ENCODE results near the gene DOCK9. TPM values are rescaled to one million over a fixed set of nuclear protein-coding genes. Genes with fewer than 3 reads are reported as not detected.

Gene DOCK9
- total RNA-seq, 1 donor from 2014 or later, result 99.8 TPM

DNA sequence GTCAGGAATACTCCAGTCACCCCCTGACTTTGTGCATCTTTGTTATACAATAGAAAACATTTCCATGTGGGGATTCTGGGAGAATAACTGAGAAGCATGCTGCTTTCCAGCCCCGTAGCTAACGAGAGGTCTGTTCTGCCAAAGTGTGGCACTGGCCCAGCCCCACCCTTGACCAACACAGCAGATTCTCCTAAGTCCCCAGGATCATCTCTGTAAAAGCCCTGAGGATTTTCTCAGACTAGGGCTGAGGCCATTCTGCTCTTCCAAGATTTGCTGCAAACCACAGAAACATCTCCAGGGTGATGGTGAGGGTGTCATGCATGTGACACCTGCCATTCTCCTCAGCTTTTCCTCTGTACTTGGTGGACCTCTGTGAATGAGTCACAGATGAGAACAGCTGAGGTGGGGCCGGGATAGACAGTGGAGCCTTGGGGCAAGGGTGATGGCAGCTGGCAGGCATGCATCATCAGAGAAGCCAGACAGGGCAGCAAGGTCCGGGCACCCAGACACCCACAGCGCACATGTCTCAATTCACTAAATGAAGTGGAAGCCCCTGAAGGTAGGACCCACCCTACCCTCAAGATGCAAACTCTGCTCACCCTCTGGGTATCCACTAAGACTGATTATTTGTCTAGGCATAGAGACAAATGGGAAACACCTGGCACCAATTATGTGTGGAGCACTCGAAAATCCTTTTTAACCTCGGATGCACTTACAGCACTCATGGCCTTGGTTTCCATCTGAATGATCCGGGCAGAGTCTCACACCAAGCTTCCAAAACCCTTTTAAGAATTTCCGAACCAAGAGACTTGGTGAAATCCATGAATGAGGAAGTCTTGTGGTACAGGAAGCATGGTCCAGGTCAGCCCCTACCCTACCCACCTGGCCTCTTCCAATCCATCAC is 20.1 kb upstream of the DOCK9 start:
- intact Hi-C loops (cut with micrococcal nuclease), result loop anchor here (5.0 kb wide), 2 partner anchors 34 to 89 kb away; no protein-coding TSS in a partner anchor

DNA sequence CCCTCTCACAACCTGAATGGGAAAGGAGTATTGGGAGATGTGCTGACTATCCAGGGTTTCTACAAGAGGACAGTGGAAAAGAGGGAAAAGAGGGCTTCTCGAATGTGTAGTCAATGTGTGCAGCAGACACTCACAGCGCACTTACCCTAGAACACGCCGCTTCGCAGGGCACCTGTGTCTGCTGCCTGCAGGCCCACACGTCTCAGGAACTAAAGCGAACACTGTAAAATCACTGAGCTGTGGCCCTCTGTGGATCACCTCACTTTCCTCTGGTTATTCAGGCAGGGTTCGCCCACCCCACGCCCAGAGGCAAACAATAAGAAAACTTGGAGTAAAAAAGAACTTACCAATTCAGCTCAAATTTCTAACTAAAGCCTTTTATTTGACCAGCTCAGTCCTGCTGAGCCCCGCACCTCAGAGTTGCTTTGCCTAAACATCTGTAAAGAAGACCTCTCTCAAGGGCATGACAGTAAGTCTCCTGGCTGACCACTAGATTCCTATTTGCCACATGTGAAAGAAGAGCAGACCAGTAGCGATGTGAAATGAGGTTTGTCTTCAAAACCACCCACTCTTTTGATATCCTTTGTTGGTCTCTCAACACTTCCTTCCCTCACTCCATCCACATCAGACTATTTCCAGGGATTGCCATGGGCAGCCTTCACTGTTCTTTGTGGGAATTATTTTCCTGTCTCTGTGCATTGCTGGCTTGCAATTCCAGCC is 19.3 kb upstream of the DOCK9 start:
- intact Hi-C loops (cut with micrococcal nuclease), result loop anchor here (5.0 kb wide), 2 partner anchors 35 to 90 kb away; no protein-coding TSS in a partner anchor

DNA sequence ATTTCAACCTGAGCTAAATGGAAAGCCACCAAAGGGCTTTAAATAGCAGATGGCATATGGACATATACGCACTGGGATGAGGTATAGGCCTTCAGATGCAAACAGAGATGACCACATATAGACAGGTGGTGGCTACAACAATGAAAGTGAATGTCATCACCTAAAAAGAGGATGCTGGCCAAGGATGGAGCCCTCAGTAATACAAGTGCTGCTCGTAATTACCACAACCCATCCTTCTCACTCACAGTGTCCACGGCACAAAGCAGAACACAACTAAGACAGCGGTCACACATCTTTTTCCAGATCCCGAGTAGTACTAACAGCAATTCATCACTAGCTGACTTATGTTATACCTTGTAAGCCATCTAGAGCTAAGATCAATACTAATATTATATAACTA is 18.2 kb upstream of the DOCK9 start:
- intact Hi-C loops (cut with micrococcal nuclease), result loop anchor here (5.0 kb wide), 2 partner anchors 36 to 91 kb away; no protein-coding TSS in a partner anchor

DNA sequence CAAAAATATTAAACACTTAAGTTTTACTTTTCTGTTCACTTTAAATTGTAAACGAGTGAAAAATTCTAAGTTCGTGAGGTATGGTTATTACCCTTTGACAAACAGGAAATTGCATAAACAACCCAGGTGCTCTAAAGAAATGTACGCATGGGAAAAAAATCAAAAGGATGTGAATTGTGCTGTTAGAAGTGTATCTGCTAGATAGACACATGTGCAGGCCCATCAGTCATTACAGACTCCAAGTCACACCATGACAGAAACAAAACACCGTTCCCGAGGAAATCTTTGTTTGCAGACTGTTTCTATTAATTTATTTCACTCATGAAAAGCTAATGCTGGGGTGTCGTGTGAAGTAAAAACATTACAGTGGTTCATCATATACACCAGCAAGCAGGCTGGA is 17.0 kb upstream of the DOCK9 start:
- intact Hi-C loops (cut with micrococcal nuclease), result loop anchor here (5.0 kb wide), 2 partner anchors 37 to 92 kb away; no protein-coding TSS in a partner anchor

DNA sequence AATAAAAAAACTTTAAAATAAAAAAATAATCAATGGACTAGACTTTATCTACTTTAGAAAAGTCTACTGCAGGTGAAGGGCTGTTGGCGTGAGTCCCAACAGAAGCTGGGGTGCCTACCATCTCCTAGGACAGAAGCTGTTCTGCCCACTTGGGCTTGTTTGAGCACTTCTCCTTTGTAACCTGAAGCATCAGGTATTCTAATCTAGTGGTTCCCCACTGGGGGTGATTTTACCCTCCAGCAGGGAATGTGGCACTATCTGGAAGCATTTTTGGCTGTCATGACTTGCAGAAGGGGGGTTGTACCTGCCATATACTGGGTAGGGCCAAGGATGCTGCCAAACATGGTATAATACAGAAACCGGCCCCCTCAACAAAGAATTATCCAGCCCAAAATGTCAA is 16.2 kb upstream of the DOCK9 start:
- intact Hi-C loops (cut with micrococcal nuclease), result no loop called here

DNA sequence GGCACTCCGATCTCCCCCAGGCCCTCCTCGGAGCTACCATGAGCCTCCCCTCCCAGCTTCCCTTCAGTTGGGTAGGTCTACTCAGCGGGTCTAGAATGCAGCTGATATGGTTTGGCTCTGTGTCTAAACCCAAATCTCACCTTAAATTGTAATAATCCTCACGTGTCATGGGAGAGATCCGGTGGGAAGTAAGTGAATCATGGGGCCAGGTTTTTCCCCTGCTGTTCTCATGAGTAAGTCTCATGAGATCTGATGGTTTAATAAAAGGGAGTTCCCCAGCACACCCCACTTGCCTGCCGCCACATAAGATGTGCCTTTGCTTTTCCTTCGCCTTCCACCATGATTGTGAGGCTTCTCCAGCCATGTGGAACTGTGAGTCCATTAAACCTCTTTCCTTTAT is 14.5 kb upstream of the DOCK9 start:
- intact Hi-C loops (cut with micrococcal nuclease), result no loop called here

DNA sequence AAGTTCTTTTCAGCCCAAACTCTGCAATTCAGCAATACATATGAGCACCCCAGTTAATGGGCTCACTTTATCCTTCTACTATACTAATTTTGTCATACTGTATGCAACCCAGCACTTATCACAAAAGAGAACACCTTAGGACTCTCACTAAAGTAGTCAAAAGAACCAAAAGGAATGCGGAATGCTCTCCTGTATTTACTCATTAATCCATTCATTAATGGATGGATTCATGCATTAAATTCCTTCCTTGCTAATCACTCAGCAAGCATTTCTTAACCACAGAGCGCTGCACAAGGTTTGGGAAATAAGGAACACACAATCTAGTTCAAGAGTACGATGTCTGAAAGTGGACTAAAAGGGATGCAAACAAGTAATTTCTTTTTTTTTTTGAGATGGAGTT is 12.8 kb upstream of the DOCK9 start:
- intact Hi-C loops (cut with micrococcal nuclease), result no loop called here

DNA sequence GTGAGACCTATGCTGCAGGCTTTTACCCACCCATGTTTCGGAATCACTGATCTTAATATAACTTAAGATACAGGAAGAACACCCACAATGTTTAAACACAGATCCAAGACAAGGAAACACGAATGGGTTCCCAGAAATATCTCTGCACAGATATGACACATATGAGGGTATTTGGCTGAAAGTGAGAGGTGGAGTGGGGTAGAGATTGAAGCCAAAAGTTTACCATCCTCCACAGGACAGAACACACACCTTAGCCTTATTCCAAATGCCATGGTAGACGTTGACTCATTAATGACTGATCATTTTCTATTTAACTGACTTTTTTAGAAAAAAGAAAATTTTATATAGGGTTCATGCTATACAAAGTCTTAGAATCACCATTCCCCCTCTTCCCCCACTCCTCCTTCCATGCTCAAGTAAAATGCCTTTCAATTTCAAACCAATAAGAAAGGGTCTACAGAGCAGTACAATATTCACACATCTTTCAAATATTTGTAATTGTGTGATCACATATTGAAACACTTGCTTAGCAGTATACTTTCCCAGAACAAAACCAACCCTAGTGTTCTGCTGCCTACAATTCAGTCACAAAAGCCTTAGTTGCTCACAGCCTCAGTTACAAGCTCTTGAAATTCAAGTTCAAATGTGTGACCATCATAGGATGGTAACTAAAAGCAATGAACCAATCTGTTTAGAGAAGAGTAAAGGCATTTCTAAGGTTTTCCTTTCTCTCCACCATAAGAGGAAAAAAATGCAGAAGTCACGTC is 11.8 kb upstream of the DOCK9 start:
- intact Hi-C loops (cut with micrococcal nuclease), result no loop called here

DNA sequence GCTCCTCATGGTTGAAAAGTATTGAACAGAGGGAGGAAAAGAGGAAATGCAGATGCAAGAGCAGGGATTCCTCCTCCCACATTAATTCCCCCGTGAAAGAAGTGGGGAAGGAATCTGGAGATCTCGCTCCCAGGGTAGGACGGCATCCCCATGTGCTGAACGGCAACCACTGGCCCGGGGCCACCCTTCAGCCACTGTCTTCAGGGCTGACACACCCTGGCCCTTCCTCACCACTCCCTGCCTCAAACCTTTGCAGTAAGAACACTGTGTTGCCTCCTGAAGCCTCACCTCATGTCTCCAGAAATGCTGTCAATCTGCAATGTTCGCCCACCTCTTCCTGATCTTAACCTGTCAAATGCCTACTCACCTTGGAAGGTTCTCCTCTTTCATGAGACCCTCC is 10.9 kb upstream of the DOCK9 start:
- intact Hi-C loops (cut with micrococcal nuclease), result no loop called here

DNA sequence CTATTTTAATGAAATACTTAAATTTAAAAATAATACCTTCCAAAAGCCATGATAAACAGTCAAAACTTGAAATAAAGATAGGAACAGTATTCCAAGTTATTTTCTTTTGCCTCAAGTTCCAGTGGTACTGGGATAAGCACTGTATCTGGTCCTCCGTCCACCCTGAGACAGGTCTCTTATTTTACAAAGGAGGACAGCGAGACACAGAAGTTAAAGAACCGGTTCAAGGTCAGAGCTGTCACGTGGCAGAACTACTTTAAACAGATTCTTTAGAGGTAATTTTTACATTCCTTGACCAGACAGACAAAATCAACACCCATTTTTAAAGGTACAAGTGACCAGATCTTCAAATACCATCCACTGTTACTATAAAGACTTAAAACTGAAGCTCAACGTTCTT is 10.4 kb upstream of the DOCK9 start:
- intact Hi-C loops (cut with micrococcal nuclease), result no loop called here

DNA sequence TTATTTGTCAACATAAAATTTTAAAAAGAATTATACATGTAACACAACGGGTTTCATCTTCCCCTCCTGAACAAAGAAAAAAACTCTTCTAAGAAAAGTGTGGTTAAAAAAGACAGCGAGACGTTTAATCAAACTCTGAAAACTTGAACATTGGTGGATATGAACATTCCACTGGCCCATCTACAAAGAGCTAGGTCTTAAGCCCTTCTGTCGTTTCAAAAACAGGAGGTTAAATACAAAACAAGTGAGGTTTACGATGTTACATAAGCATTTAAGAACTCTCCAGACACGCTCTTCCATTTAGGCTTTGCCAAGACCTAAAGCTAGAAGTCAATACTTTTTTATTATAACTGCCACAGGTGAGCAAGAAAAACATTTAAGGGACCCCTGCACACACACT is 9.4 kb upstream of the DOCK9 start:
- intact Hi-C loops (cut with micrococcal nuclease), result no loop called here

DNA sequence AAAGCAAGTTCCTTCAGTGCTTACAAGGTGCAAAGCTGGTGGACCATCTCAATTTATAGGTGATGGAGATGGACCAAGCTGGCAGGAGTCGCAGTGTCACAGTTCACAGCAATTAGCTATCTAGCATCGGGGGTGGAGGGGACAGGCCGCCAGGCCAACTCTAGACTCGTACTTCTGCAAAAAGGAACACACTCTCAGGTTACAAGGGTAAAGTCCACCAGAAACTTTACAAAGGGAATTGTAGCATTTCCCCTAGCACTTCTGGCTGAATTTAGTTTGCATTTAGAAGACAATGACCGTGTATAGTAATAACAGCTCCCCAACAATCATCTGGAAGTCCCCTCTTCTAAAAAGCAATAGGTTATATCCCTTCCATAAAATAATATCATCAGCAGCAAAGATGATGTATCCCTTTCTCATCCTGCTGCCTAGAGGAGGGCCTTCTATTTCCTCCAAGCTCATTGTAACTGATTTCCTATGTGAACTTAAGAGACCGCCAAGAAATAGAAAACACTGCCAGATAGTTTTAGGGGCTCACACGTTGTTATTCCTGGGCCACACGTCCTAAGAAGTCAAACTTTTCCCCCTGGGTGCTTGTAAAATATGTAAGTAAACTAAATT is 8.5 kb upstream of the DOCK9 start:
- intact Hi-C loops (cut with micrococcal nuclease), result no loop called here

DNA sequence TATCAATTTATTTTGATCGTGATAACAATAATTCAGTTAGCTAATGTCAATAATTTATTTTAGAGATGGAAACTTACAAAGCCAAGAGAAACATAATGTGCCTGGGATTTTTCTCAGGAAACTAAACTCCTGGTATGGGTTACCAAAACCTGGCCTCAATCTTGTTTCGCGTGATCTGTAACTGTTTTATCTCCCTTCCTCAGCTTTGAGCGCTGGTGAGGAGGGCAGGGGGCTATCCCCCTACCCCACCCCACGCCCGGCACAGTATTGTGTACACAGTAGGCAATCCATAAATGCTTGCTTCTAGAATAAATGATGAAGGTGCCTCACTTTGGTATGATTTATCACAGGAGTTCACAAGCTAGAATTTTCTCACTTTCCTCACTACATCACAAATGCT is 7.7 kb upstream of the DOCK9 start:
- intact Hi-C loops (cut with micrococcal nuclease), result no loop called here

DNA sequence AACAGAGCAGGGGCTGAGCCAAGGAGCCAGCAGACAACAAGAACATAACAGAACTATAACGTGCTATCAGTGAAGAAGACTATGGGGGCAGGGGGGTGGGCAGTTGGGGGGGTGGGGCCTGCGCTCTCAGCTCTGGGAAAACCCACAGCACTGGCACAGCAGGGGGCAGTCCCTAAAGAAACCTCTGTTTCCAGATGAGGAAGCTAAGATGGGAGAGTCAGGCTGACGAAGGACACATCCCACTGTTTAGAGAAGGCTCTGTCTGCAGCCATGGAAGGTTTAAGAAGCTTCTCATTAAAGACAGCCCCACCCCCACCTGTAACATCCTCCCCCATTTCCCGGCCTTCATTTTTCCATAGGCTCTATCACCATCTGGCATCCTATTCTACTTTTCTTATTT is 7.1 kb upstream of the DOCK9 start:
- intact Hi-C loops (cut with micrococcal nuclease), result no loop called here

DNA sequence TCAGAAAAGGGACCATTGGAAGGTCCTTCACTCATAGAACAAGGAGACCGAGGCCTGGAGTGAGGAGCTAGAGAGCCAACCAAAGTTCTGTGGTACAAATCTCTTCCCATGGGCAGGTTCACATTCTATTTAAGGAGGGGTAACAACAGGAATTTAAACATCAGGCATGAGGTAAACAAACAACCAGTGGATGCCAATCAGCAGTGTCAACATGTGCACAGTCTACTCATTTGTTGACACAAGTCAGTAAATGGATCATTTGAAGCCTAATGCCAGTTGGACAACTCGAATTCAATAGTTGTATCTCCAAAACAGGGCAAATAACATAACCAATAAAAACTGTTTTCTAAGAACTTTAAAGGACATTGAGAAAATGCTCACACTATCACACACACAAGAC is 6.3 kb upstream of the DOCK9 start:
- intact Hi-C loops (cut with micrococcal nuclease), result no loop called here

DNA sequence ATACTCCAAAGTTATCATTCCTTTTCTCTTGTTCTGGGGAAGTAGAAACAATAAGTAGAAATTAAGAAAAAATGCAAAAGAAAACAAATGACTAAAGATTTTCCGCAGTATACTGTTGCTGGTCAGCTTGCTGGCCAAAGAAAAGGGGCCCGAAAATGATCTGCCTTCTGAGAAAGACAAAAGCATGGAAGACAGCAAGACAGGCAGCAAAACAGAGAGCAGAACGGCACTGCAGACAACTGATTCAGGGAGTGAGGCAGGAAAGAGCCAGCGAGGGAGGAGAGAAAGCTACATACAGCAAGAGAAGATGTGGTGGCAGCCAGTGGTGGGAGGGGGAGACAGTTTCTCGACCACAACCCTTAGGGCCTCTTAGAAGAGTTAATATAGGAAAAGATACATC is 5.3 kb upstream of the DOCK9 start:
- intact Hi-C loops (cut with micrococcal nuclease), result no loop called here

DNA sequence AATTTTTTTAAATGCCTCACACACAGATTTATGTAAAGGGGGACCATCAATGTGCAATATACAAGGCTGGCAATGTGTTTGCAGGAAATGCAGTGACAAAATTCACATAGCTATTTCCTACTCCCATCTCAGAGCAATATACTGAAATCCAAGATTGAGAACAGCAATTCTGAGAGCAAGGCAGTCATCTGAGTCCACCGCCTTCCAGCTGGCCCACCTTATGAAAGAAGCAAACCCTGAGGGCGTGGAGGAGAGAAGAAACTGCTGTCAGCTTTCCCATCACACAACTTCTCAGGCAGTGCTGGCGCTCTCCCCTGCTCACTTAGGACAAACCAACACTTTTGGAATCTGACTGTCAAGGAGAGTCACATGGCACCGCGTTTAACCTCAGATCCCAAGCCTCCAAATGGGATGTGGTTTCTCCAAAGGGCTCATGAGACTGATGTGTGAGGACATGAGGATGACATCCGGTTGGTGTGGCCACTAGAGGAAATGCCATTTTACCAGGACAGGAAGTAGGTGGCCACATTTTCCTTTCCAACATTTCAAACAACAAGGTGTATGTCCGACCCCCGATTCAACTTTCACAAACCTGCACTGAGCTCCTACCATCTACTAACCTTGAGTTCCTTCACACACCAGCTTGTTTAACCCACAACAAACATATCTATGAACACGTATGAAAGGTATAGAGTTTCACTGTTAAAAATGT is 3.7 kb upstream of the DOCK9 start:
- intact Hi-C loops (cut with micrococcal nuclease), result no loop called here

DNA sequence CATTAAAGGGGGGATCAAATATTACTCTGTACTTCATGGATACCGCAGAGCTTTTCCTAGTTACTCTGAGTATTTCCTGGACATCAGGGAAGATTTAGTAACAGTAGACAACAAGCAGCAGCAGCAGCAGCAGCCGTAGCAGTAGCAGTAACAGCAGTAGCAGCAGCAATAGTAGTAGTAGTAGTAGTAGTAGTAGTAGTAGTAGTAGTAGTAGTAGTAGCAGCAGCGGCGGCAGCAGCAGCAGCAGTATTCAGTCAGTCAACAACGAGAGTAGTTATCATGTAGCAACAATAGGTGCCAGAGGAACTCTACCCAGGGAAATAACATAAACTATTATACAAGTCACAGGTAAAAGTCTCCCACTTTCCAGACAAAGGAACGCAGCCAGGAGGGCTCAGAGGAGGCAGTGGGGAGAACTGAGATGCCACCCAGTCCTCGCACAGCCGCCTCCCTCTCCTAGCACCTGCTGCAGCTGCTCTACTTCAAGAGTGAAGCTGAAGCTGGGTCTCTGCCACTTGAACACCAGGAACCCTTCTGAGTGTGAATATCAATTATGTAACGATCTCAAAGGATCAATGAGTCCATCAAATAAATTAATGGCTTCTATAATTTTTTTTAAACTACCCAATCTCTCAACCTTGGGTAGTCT is 1.3 kb upstream of the DOCK9 start:
- intact Hi-C loops (cut with micrococcal nuclease), result no loop called here

DNA sequence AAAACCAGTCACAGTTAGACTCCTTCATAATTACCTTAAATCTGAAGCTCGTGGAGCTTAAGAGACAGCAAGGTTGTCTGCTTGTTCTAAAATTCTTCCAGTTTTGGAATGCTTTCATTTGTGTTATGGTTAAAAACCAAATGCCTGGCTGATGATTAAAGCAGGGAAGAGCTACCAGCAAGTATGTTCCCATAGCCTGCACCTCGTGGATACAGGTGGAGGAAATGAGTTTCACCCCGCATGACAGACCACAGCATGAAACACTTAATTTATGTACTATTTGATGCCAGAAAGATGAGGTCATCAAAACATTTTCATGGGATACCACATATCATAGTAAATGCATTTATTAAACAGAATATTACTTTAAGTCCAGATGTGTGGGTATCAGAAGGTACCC is 416 bp upstream of the DOCK9 start:
- intact Hi-C loops (cut with micrococcal nuclease), result no loop called here

DNA sequence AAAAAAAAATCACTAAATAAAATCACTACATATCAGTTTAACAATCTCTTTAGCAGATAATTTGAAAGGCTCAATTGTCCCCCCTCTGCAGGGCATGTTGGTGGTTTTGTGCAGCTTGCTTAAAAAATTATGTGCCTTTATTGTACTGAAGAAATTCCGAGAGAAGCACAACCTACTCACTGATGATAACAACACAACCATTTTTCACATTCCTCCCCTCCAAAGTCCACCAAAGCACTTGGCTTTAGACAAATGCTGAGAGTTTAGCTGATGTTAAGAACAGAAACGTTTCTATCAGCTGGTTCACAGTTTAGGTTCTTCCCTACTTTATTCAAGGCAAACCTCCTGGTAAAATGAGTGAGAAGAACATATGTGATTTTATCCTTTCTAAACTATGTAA is 923 bp downstream of the DOCK9 start:
- intact Hi-C loops (cut with micrococcal nuclease), result no loop called here
